T-helper 1 cell treated with Interleukin-12 subunit alpha and Interleukin-12 subunit beta and Interleukin-4 antibody, amounts not matched to agents 30 μg/mL and 1 μg/mL, for 36 hours (primary cell): ENCODE measurements around the gene TNFAIP3.

Source experiments
- H3K27ac Mint-ChIP-seq: one replicate; pipeline ENCODE4 v1.8.0; 2021; ENCODE audit warnings: mild to moderate bottlenecking, mixed read lengths
- H3K27me3 Mint-ChIP-seq: one replicate; pipeline ENCODE4 v1.8.0; 2021; ENCODE audit warnings: low read depth, mixed read lengths
- H3K36me3 Mint-ChIP-seq: one replicate; pipeline ENCODE4 v1.8.0; 2021; ENCODE audit warnings: low read depth, mixed read lengths
- H3K4me1 Mint-ChIP-seq: one replicate; pipeline ENCODE4 v1.8.0; 2021; ENCODE audit warnings: low read depth, mixed read lengths
- H3K4me3 Mint-ChIP-seq: one replicate; pipeline ENCODE4 v1.8.0; 2021; ENCODE audit warnings: mild to moderate bottlenecking, moderate library complexity, mixed read lengths
- H3K9me3 Mint-ChIP-seq: one replicate; pipeline ENCODE4 v1.8.0; 2021; ENCODE audit warnings: mixed read lengths

TNFAIP3 gene

DNA sequence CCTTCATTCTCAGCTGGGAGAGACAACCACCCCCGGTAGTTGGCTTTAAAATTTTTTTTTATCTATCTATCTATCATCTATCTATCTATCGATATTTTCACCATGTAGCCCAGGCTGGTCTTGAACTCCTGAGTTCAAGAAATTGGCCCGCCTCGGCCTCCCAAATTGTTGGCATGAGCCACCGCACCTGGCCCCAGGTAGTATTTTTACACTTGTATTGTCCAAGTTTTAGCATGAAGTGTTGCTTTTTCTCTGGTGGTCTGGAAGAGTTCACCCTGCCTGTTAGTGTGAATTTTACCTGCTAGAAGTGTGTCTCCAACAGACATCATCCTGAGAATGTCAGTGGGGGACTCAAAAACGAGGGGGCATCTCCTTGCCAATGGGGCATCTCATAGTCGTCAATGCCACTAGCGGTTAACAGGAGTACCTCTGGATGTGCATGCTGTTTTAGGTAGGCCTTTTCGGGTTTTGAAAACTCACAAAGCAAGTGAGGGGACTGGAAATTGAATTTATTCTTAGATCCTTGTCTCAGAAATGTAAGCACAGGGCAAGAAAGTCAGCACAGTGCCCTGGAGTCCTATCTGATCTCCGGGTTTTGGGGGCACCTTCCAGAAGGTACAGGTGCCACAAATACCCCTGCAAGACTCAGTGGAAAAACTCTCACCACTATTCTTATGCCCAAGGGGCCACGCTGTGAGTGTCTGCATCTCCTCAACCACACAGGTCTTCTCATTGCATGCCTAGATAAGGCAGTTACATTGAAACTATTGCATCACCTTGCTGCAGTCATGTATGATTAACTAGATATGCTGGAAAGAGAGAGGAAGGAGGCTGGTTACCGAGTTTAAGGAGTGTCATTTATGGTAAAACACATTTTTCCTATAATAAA, 37.1 kb downstream of the TNFAIP3 start:
- H3K4me3 Mint-ChIP-seq, result peak overlapping the region; percentile 63
- H3K36me3 Mint-ChIP-seq, result no peaks in the 10 kb centered on the region
- no peaks in the 10 kb centered on the region for H3K27me3 Mint-ChIP-seq
- peaks cover 52% of the 10 kb centered on the region for H3K4me1 Mint-ChIP-seq
- no peaks in the 10 kb centered on the region for H3K9me3 Mint-ChIP-seq
- peak overlapping the region; percentile 80 for H3K27ac Mint-ChIP-seq

- Mint-ChIP-seq H3K4me3 (peak overlapping the region; percentile 77), H3K27me3 (no peaks in the 10 kb centered on the region), H3K27ac (peak overlapping the region; percentile 80), H3K9me3 (no peaks in the 10 kb centered on the region), H3K4me1 (peaks cover 60% of the 10 kb centered on the region), H3K36me3 (no peaks in the 10 kb centered on the region)
Measured at GRCh38 chr6:137904822-137905617, 38.0 kb downstream of the TNFAIP3 start.

DNA sequence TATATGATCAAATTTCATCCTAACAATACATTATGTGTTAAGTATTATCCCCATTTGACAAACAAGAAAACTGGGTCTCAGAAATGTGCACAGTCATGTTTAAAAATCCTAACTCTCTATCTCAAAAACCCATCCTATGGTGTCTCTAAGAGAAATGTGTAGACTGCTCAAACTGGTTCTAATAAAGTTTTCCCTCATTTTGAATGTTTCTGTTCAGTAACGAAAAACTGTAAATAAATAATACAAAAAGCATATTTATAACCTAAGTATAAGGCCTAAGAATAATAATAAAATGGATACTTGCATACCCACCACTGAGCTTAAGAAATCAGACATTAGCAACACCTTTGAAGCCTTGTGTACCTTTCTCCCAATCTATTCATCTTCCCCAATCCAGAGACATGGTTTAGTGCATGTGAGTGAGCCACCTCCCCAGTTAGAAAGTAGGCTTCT, 39.0 kb downstream of the TNFAIP3 start:
- Mint-ChIP-seq H3K9me3 (no peaks in the 10 kb centered on the region), H3K27me3 (no peaks in the 10 kb centered on the region), H3K36me3 (no peaks in the 10 kb centered on the region), H3K4me1 (peaks cover 64% of the 10 kb centered on the region), H3K4me3 (no peak overlapping the region), H3K27ac (peak overlapping the region; percentile 75)

DNA sequence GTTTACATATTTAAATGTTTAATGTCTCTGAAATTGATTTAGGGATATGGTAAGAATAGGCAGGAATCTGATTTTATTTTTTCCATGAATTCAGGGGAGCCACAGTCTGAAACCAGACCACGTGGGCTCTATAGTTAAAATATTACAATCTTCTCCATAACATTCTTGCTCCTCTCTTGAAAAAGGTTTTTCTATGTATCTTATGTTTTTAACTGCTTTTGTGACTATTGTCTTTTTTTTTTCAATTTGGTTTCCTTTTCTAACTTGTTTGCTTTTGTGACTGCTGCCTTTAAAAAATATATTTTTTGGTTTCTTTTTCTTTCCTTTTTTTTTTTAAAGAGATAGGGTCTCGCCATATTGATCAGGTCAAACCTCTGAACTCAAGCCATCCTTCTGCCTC, 40.1 kb downstream of the TNFAIP3 start:
- H3K4me1 Mint-ChIP-seq, result peaks cover 72% of the 10 kb centered on the region
- no peaks in the 10 kb centered on the region for H3K36me3 Mint-ChIP-seq
- peak overlapping the region; percentile 38 for H3K4me3 Mint-ChIP-seq
- peak overlapping the region; percentile 75 for H3K27ac Mint-ChIP-seq
- H3K9me3 Mint-ChIP-seq, result no peaks in the 10 kb centered on the region
- H3K27me3 Mint-ChIP-seq, result no peaks in the 10 kb centered on the region

- Mint-ChIP-seq H3K4me3 (no peak overlapping the region), H3K4me1 (peaks cover 56% of the 10 kb centered on the region)
Measured at GRCh38 chr6:137909533-137909932, 42.5 kb downstream of the TNFAIP3 start.

GRCh38 chr6:137910424-137910834, 43.4 kb downstream of the TNFAIP3 start:
- H3K27me3 Mint-ChIP-seq, result no peaks in the 10 kb centered on the region
- peaks cover 14% of the 10 kb centered on the region for H3K9me3 Mint-ChIP-seq
- H3K4me1 Mint-ChIP-seq, result peaks cover 47% of the 10 kb centered on the region
- no peak overlapping the region for H3K4me3 Mint-ChIP-seq
- no peak overlapping the region for H3K27ac Mint-ChIP-seq
- H3K36me3 Mint-ChIP-seq, result peaks cover 5% of the 10 kb centered on the region

More at GRCh38 chr6:137909533-137909932, 42.5 kb downstream of the TNFAIP3 start:
- H3K36me3 Mint-ChIP-seq, result peaks cover 5% of the 10 kb centered on the region
- peaks cover 9% of the 10 kb centered on the region for H3K9me3 Mint-ChIP-seq
- peak overlapping the region; percentile 37 for H3K27ac Mint-ChIP-seq
- no peaks in the 10 kb centered on the region for H3K27me3 Mint-ChIP-seq

GRCh38 chr6:137910843-137911456, 43.9 kb downstream of the TNFAIP3 start:
- Mint-ChIP-seq H3K36me3 (peaks cover 5% of the 10 kb centered on the region), H3K9me3 (peaks cover 14% of the 10 kb centered on the region), H3K27me3 (no peaks in the 10 kb centered on the region), H3K4me3 (no peak overlapping the region), H3K27ac (no peak overlapping the region), H3K4me1 (peaks cover 45% of the 10 kb centered on the region)

DNA sequence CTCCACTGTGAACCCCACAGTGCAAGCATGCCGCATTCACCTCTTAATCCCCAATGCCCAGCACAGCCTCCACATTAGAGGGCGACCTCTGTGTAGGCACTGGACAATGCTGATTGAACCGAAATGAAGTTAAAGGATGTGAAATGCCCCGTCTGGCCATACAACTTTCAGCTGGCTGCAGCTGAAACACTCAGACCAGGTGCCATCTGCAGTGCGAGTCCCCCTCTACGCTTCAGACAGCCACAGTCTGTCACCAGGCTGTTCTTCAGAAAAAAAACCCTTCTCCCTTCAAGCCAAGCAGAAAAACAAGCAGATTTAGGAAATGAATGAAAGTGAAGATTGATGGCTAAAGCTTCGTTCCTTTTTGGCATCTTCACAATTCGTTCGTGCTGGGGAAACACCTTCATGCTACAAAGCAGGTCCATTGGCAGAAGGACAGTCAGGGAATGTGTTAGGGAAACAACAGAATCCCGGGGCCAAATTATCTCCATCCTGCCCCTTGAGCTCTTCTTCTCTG, 44.7 kb downstream of the TNFAIP3 start:
- no peaks in the 10 kb centered on the region for H3K27me3 Mint-ChIP-seq
- no peak overlapping the region for H3K4me3 Mint-ChIP-seq
- H3K27ac Mint-ChIP-seq, result no peak overlapping the region
- peaks cover 14% of the 10 kb centered on the region for H3K9me3 Mint-ChIP-seq
- peaks cover 5% of the 10 kb centered on the region for H3K36me3 Mint-ChIP-seq
- H3K4me1 Mint-ChIP-seq, result peaks cover 37% of the 10 kb centered on the region

- Mint-ChIP-seq H3K27me3 (no peaks in the 10 kb centered on the region), H3K9me3 (peaks cover 14% of the 10 kb centered on the region), H3K36me3 (peaks cover 5% of the 10 kb centered on the region), H3K4me3 (no peak overlapping the region), H3K4me1 (peaks cover 31% of the 10 kb centered on the region), H3K27ac (no peak overlapping the region)
Measured at GRCh38 chr6:137912813-137913212, 45.8 kb downstream of the TNFAIP3 start.

GRCh38 chr6:137913434-137913833, 46.4 kb downstream of the TNFAIP3 start:
- Mint-ChIP-seq H3K4me3 (no peak overlapping the region), H3K27ac (no peak overlapping the region), H3K27me3 (no peaks in the 10 kb centered on the region), H3K36me3 (peaks cover 5% of the 10 kb centered on the region), H3K9me3 (peaks cover 14% of the 10 kb centered on the region), H3K4me1 (peaks cover 28% of the 10 kb centered on the region)

GRCh38 chr6:137913996-137914529, 47.0 kb downstream of the TNFAIP3 start:
- Mint-ChIP-seq H3K4me1 (peaks cover 22% of the 10 kb centered on the region), H3K27ac (no peak overlapping the region), H3K27me3 (no peaks in the 10 kb centered on the region), H3K36me3 (peaks cover 5% of the 10 kb centered on the region), H3K9me3 (peaks cover 14% of the 10 kb centered on the region), H3K4me3 (no peak overlapping the region)

- Mint-ChIP-seq H3K27me3 (no peaks in the 10 kb centered on the region), H3K27ac (no peak overlapping the region), H3K9me3 (peaks cover 14% of the 10 kb centered on the region), H3K4me3 (no peak overlapping the region), H3K4me1 (peaks cover 16% of the 10 kb centered on the region), H3K36me3 (peaks cover 5% of the 10 kb centered on the region)
Measured at GRCh38 chr6:137914530-137915193, 47.6 kb downstream of the TNFAIP3 start.

- peaks cover 14% of the 10 kb centered on the region for H3K9me3 Mint-ChIP-seq
- peaks cover 5% of the 10 kb centered on the region for H3K36me3 Mint-ChIP-seq
- H3K27me3 Mint-ChIP-seq, result no peaks in the 10 kb centered on the region
- H3K27ac Mint-ChIP-seq, result no peak overlapping the region
- peaks cover 8% of the 10 kb centered on the region for H3K4me1 Mint-ChIP-seq
- no peak overlapping the region for H3K4me3 Mint-ChIP-seq
Measured at GRCh38 chr6:137915790-137916189, 48.7 kb downstream of the TNFAIP3 start.
